Coronary artery (tissue), 2 donors: ENCODE measurements around the gene KIF26B.

Source experiments
- DNase-seq: peaks from one replicate; pipeline ENCODE4 v3.0.0-alpha.2; 2017; ENCODE audit warnings: low spot score
- H3K27ac ChIP-seq, 2 donors: fragments of 200-600 bp; sonication (generic); one replicate each; pipeline ENCODE4 v1.5.1; 2016 to 2019
- H3K4me3 ChIP-seq: fragments of 200-600 bp; sonication (generic); 2 replicates; pipeline ENCODE4 v1.5.1; 2016; ENCODE audit warnings: mild to moderate bottlenecking, moderate library complexity
- TF ChIP-seq, protein P1 (sequence below): fragments of 200-600 bp; sonication (generic); IDR thresholded peaks from one replicate; pipeline ENCODE4 v1.5.1; 2019; ENCODE audit warnings: antibody characterized with exemption

KIF26B gene

DNA sequence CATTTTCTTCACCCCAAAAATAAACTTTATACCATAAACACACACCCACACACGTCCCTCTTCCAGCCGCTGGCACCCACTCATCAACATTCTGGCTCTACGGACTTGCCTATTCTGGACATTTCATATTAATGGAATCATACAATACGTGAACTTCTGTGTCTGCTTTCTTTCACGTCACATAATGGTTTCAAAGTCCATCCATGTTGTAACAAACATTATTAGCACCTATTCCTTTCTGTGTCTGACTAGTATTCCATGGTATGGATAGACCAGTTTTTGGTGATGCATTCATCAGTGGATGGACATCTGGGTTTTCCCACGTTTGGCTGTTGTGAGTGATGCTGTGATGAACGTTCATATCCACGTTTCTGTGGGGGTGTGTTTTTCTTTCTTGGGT is 323.2 kb downstream of the KIF26B start:
- Histone ChIP-seq H3K27ac (no peak overlapping the region), H3K4me3 (no peak overlapping the region)
- DNase-seq: no peak
- TF ChIP-seq, protein P1, sequence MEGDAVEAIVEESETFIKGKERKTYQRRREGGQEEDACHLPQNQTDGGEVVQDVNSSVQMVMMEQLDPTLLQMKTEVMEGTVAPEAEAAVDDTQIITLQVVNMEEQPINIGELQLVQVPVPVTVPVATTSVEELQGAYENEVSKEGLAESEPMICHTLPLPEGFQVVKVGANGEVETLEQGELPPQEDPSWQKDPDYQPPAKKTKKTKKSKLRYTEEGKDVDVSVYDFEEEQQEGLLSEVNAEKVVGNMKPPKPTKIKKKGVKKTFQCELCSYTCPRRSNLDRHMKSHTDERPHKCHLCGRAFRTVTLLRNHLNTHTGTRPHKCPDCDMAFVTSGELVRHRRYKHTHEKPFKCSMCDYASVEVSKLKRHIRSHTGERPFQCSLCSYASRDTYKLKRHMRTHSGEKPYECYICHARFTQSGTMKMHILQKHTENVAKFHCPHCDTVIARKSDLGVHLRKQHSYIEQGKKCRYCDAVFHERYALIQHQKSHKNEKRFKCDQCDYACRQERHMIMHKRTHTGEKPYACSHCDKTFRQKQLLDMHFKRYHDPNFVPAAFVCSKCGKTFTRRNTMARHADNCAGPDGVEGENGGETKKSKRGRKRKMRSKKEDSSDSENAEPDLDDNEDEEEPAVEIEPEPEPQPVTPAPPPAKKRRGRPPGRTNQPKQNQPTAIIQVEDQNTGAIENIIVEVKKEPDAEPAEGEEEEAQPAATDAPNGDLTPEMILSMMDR: no peak

DNA sequence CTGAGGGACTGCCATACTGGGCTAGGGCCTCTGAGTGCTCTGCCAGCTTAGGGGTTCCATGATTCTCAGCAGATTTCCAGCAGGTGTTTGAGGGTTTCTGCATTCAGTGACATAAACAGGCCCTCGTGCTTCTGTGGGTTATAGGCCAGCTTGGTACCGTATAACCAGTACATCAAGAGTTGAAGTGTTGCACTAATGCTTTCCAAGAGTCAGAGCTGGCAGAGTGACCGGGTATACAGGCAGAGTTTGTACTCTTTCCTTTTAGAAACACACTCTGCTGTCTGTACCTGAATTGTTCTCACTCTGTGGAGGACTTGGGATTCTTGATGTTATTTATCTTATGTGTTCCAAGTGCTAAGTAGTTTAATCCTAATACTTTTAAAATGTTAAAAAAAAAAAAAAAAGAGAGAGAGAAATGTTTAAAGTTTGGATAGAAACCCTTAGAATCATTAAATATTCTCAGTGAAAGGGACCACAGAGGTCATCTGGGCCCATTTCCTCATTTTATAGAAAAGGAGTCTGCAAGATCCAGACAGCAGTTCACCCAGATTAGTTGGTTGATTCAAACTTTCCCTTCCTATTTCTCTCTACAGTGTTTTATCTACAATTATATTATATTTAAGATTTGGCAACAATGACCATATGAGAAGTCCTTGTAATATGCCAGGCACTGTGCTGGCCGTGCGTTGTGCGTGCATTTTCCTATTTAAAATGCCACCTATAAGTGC is 325.8 kb downstream of the KIF26B start:
- Histone ChIP-seq H3K4me3 (no peak overlapping the region), H3K27ac (no peak overlapping the region)
- DNase-seq: no peak
- TF ChIP-seq, protein P1: no peak

DNA sequence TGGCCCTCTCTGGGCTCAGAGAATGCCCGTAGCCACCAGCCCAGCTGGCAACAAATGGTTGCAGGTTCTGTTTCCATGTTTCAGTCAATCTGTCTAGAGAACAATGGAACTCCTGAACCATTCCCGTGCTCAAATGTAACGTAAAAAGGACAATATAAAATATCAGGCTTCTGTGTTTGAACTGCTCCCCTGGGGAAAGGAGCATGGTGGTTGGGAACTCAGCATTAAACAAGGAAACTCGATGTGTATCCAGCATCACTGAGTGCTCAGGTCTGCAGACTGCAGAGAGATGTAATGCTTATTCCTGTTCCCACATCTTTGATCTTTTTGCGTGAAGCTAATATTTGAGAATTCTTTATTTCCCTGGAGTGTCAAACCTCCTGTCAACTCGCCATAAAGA is 326.5 kb downstream of the KIF26B start:
- Histone ChIP-seq H3K27ac (no peak overlapping the region), H3K4me3 (no peak overlapping the region)
- TF ChIP-seq, protein P1: no peak
- no peak for DNase-seq

DNA sequence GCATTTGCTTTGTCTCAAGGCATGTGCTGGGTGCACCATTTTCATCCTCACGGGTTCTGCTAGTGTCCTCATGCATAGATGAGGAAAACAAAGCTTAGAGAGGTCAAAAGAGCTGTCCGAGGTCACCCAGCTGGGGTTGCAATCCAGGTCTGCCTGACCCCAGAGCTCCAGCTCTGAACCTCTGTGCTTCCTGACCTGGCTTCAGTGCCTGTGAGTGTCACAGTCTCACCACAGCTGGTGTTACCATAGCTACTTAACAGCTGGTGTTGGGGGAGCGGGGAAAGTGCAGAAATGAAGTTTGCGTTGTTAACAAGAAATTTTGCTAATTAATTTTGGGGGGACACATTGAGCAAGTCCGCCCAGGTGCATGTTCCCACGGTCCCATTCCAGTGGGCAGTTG is 328.5 kb downstream of the KIF26B start:
- DNase-seq: no peak
- TF ChIP-seq, protein P1: no peak
- no peak overlapping the region for H3K27ac ChIP-seq

DNA sequence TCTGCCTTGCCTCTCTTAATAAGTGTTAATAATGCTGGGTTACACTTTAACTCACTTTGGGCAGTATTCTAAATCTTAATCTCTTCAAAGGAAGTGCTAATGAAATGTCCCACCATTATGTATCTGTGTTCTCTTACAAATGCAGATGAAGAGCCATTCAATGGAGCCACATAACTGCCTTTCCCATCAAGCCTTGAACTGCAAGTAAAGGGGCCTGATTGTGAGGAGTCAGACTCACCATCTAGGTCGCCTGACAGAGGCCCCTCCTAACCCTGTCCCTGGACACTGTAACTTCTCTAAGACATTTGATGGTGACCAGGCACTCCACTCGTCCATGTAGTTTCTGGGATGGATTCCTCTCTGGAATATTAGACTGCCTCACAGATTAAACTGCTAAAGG is 329.4 kb downstream of the KIF26B start:
- no peak overlapping the region for H3K27ac ChIP-seq
- no peak overlapping the region for H3K4me3 ChIP-seq
- TF ChIP-seq, protein P1: no peak
- no peak for DNase-seq

More for the DNA sequence above, 328.5 kb downstream of the KIF26B start:
- H3K4me3 ChIP-seq: no peak overlapping the region

DNA sequence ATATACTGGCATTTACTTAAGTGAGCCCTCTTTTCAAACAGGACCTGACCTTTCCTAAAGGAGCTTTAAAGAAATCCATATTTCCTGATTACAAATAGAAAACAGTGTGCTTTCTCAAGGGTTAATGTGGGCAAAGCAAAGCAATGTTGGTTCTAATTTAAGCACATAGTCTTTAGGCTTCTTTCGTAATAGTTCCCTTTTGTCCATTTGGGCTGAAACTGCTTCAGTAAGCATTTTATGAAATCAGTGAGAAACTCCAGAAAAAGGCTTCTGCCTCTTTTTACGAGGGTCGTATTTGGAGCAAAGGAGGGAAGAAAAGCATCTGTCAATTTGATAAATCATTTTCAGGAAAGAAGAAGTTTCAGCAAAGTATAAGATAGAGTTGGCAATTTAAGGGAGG is 331.2 kb downstream of the KIF26B start:
- no peak for DNase-seq
- no peak overlapping the region for H3K27ac ChIP-seq
- H3K4me3 ChIP-seq: no peak overlapping the region
- TF ChIP-seq, protein P1: no peak

DNA sequence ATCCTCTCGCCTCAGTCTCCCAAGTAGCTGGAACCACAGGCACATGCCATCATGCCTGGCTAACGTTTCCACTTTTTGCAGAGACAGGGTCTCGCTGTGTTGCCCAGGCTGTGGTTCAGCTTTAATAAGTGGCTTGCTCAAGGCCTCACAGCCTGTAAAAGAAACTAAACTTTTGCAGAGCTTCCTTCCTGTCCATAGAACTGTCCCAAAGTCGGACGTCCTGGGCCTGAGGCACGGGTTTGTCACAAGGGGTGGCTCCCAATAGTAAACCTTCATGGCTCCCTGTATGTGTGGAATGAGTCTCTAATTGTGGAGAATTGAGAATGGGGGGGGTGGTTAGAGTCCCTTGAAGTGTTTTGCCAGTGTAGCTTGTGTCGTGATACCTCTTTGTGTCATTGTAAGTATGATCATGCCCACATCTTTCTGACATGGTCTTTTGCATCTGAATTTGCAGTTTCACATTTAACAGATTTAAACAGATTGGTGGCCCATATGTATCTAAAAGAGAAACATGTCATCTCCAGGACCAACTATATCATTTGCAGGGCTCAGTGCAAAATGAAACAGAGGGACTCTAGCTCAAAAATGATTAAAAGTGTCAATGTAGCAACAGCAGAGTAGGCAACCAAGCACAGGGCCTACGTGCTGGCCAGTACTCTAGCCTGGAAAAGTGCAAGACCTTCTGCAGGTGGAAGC is 332.1 kb downstream of the KIF26B start:
- no peak for DNase-seq
- no peak overlapping the region for H3K27ac ChIP-seq
- TF ChIP-seq, protein P1: no peak
- H3K4me3 ChIP-seq: no peak overlapping the region
